Measurements from ENCODE around the gene PPHLN1.

PPHLN1 gene

GRCh38 chr12:42482748-42483520, 157.0 kb downstream of the PPHLN1 start:
- peak; percentile 91 for DNase-seq (ENCODE audit: low spot score)

- peak; percentile 73 for DNase-seq (ENCODE audit: low spot score)
These were observed 157.5 kb downstream of the PPHLN1 start for GRCh38 chr12:42483521-42483790.

GRCh38 chr12:42484996-42485395, 159.0 kb downstream of the PPHLN1 start:
- DNase-seq (ENCODE audit: low spot score): peak; percentile 12

DNA sequence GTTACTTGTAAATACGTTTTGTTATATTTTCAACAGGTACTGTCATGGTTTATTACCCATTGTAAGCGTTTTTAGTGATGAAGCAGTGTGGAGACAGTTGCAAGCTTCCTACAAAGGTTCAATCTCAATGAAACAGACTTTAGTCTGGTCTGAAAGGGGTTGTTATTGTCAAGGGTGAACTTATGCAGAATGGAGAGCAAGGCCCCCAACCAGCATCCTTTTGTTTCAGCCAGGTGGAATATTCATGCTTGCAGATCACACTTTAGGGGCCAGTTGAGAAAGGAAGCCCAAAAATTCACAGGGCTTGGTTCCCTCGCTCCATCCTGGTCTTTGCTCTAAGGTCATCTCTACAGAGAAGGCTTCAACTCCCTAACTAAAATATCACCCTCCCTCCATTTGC, 159.9 kb downstream of the PPHLN1 start:
- no peak for DNase-seq (ENCODE audit: low spot score)

GRCh38 chr12:42486407-42486806, 160.4 kb downstream of the PPHLN1 start:
- no peak for DNase-seq (ENCODE audit: low spot score)

GRCh38 chr12:42490261-42490842, 164.4 kb downstream of the PPHLN1 start:
- DNase-seq (ENCODE audit: low spot score): no peak
